ES-I3 (cell line): ENCODE results near the gene ARAP1.

ENCODE experiments used
- H3K36me3 ChIP-seq: 2 replicates; pipeline ENCODE4 v1.6.1; 2013; ENCODE audit warnings: mild to moderate bottlenecking, low read length, control low read depth, moderate library complexity; ENCODE audit not compliant: insufficient read depth
- H3K4me1 ChIP-seq: 2 replicates; pipeline ENCODE4 v1.6.1; 2013; ENCODE audit warnings: mild to moderate bottlenecking, control low read depth, low read length; ENCODE audit not compliant: insufficient read depth
- H3K9ac ChIP-seq: 2 replicates; pipeline ENCODE4 v1.6.1; 2013; ENCODE audit warnings: low read depth, mild to moderate bottlenecking, low read length, moderate library complexity
- H3K9me3 ChIP-seq: 2 replicates; pipeline ENCODE4 v1.6.1; 2013; ENCODE audit warnings: mild to moderate bottlenecking, low read length, moderate library complexity; ENCODE audit not compliant: control insufficient read depth, insufficient read depth

The ARAP1 gene

DNA sequence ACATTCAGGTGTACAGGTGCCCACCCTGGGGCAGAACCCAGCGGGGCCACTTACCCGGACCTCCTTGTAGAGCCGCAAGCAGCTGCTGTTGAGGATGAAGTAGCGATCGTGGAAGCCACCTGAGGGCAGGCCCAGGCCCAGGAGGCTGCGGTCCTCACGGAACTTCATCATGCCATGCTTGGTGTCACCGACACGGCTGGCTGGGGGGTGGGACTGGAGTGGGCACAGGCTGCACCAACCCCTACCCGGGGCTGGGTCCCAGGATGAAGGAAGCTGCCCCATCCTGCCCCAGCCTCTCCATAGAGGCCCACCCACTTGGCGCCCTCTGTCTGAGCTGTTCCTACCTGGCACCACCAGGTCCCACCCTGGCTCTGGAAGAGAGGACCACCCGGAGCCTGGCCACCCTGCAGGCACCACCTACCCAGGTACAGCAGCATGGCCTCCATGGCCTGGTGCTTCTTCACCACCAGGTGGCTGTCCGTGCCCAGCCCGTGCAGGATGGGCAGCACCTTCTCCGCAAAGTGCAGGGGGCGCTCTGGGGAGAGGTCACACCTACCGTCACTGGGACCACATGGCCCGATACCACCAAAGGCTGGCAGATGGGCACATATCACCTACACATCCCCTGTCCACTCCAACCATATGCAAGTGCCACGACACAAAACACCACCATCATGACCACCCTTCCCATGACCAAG, 58.8 kb downstream of the ARAP1 start:
- Histone ChIP-seq H3K36me3 (peaks cover 5% of the 10 kb centered on the region), H3K4me1 (peaks cover 10% of the 10 kb centered on the region; the same call in 1 of the 2 replicates), H3K9me3 (no peaks in the 10 kb centered on the region), H3K9ac (no peak overlapping the region)

DNA sequence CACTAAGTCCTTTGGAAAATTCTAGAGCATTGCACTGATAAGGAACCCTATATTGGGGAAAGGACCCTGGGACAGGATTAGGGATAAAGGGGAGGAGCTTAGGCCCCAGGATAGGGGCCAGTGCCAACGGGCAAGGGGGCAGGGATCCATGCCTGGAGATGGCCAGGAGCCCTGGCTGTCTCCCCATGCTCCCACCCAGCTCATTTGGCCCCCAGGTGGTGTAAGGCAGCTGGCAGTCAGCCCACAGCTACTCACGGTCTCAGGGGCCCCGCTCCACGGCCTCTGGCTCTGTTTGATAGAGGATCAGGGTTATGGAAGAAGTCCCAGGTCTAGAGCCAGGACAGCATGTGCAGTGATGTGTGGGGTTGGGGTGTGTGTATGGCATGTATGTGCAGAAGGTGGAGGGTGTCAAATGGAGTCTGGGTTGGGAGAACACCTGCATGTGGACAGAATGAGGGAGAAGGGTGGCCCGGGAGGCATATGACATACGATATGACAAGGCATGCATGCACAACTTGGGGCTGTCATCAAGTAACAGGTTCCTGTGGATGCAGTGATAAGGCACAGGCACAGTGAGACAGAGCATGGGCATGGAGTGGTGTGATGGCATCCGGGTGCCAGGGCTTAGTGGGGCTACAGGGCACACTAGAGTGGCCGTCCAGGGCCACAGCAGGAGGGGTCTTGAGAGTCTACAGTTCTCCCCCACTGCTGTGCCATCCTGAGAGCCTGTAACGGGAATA, 59.5 kb downstream of the ARAP1 start:
- H3K36me3 ChIP-seq: peaks cover 5% of the 10 kb centered on the region
- H3K9ac ChIP-seq: no peak overlapping the region
- peaks cover 10% of the 10 kb centered on the region; the same call in 1 of the 2 replicates for H3K4me1 ChIP-seq
- H3K9me3 ChIP-seq: no peaks in the 10 kb centered on the region

DNA sequence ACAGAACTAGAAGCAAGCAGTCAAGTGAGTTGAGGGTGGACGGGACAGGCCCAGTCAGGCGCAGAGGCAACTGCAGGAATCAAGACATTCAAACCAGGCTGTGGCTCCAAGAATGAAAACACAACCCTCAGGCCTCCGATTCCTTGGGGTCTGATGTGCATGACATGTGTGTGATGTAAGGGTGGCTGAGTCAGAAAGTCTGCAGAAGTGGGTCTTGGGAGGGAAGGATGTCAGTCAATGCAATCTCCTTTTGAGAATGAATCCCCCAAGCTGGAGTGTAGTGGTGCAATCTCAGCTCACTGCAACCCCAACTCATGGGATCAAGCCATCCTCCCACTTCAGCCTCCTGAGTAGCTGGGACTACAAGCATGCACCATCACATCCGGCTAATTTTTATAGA, 62.0 kb downstream of the ARAP1 start:
- H3K9me3 ChIP-seq: no peaks in the 10 kb centered on the region
- no peaks in the 10 kb centered on the region for H3K4me1 ChIP-seq
- peaks cover 3% of the 10 kb centered on the region for H3K36me3 ChIP-seq
- H3K9ac ChIP-seq: no peak overlapping the region

DNA sequence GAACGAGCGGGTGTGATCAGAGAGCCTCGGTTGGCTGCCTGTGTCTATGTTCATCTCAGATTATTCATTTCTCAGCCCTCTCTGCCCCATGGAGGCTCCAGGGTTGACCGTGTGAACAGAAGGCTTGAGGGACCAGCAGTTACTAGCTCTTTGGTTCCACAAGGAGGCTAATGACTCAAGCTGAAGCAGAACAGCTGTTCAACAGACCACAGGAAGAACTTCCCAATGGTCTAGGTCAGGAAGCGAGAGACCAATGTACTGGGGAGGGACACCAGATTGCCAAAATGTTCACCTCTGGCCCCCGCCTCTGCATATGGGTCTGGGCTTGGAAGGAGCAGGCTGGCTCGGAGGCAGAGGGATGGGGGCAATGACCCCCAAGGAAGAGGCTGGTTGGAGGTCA, 63.3 kb downstream of the ARAP1 start:
- H3K36me3 ChIP-seq: peaks cover 3% of the 10 kb centered on the region; the same call in 1 of the 2 replicates
- H3K9ac ChIP-seq: no peak overlapping the region
- no peaks in the 10 kb centered on the region for H3K9me3 ChIP-seq
- H3K4me1 ChIP-seq: no peaks in the 10 kb centered on the region

DNA sequence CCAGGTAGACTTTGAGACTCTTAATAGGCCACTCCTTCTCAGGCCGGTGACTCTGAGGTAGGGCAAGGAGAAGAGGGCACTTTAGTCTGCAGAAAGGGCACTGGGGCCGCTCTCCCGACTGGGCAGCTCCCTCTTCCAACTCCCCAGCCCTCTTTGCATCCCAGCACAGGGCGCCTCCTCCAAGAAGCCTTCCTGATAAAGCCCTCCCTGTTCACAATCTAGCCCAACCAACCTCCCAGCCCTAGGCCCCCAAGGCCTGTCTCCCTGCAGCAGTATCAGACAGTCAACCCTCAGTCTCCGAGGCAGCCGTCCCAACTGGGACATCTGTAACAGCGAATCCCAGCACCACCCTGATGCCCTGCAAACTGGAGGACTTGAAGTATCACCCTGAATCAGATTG, 63.7 kb downstream of the ARAP1 start:
- H3K9me3 ChIP-seq: no peaks in the 10 kb centered on the region
- H3K9ac ChIP-seq: no peak overlapping the region
- H3K36me3 ChIP-seq: peaks cover 3% of the 10 kb centered on the region; the same call in 1 of the 2 replicates
- no peaks in the 10 kb centered on the region for H3K4me1 ChIP-seq

DNA sequence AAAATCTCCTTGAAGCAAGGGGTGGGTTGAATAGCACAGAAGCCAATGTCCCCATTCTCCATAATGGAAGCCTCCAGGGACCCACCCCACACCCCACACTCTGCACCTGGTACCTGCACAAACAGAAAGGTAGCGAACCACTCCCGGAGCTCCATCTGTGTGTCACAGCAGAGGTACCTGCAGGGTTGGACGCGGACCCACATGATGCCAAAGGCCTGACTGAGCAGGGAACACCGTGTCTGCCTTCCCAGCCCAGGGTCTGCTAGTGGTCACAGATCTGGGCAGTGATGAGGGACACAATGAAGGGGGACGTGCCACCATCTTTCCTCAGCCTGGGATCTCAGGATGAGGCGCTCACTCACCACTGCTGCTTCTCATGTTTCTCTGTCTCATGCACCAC, 64.9 kb downstream of the ARAP1 start:
- Histone ChIP-seq H3K9ac (no peak overlapping the region), H3K36me3 (peaks cover 3% of the 10 kb centered on the region; the same call in 1 of the 2 replicates), H3K9me3 (no peaks in the 10 kb centered on the region), H3K4me1 (no peaks in the 10 kb centered on the region)

DNA sequence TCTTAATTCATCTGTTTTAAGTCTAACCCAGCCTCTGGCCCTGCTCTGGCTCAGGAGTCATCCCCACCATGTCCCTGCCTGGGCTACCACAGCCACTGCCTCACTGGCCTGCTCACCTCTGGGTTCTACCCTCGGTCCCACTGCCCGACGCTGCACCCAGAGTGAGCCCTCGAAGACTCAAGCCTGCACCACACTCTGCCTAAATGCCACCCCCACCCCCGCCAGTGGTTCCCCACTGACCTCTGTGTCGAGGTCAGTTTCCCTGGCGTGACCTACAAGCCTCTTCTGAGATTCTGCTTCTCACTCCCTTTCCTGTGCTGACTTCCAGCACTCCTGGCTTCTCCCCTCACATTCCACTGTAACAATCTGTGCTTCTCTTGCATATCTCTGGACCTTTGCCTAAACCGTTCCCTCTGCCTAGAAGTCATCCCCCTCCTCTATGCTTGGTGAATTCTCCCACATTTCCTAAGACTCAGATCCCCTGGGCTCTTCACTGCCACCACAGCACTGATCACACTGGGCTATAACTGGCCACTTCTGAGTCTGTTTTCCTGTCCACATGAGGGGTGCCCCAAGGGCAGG, 65.5 kb downstream of the ARAP1 start:
- Histone ChIP-seq H3K4me1 (no peaks in the 10 kb centered on the region), H3K9ac (no peak overlapping the region), H3K9me3 (no peaks in the 10 kb centered on the region), H3K36me3 (peaks cover 3% of the 10 kb centered on the region; the same call in 1 of the 2 replicates)

DNA sequence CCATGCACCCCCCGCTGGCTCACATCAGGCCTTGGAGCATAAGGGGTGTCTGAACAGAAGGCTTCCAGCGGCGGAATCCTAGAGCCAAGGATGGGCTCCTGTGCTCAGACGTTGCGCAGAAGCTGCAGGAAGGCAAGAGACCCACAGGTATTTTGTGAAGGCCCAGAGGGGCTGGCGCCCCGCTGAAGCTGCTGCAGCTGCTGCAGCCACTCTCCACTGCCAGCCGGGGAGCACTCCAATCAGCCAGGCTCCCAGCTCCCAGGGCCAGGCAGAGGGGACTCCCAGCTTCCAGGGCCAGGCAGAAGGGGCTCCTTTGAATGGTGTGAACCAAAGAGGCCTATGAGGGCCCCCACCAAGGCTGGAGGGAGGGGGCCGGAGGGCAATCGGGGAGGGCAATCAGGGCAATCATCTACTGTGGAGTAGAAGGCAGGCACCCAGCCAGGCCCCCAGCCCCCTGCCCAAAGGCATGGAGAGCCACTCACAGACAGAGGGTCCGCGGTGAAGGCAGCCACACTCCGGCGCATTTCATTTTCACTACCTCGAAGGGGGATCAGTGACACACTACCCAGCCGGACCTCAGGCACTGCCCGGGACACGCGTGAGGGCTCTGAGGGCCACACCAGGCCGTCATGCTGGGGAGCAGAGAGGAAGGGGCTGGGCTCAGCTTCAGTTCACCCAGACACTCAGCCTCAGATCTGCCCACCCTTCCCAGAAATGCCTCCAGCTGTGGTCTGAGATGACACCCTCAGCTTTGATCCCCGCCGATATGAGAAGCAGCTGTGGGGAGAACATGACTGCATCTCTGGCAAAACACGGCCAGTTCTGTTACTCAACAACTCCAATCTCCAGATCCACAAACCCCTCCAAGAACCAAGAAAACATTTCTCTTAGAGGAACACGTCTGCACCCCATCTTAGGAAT, 66.4 kb downstream of the ARAP1 start:
- Histone ChIP-seq H3K36me3 (peaks cover 3% of the 10 kb centered on the region; the same call in 1 of the 2 replicates), H3K4me1 (no peaks in the 10 kb centered on the region; the same call in 1 of the 2 replicates), H3K9me3 (no peaks in the 10 kb centered on the region), H3K9ac (no peak overlapping the region)

DNA sequence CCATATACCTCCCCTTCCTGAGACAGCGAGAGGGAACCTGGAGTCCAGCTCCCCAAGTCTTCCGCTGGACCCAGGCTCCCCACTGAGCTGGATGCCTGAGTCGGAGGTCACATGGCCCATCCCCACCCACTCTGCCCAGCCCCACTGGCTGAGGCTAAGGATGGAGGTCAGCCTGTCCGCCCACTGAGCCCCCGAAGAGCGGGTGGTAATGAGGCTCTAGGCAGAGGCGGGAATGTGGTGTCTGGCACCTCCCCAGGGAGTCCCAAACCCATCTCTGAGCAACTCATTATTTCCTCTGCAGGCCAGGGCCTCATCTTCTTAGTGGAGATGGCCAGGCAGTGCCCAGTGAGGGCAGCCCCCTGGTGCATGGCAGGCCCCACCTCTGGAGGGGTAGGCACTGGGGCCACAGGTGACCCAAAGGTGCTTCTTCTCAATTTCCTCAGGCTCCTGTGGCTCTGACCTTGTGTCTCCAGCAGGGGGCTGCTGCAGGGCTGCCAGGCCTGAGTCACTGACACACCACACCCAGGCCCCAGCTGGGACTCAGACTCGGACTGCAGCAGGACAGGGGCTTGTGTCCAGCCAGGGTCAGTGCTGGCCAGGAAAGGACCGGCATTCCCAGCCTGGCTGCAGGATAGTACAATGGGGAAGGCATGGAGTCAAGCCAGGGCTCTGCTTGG, 67.8 kb downstream of the ARAP1 start:
- Histone ChIP-seq H3K4me1 (no peaks in the 10 kb centered on the region; the same call in 1 of the 2 replicates), H3K9ac (no peak overlapping the region), H3K36me3 (peaks cover 3% of the 10 kb centered on the region; the same call in 1 of the 2 replicates), H3K9me3 (no peaks in the 10 kb centered on the region)

DNA sequence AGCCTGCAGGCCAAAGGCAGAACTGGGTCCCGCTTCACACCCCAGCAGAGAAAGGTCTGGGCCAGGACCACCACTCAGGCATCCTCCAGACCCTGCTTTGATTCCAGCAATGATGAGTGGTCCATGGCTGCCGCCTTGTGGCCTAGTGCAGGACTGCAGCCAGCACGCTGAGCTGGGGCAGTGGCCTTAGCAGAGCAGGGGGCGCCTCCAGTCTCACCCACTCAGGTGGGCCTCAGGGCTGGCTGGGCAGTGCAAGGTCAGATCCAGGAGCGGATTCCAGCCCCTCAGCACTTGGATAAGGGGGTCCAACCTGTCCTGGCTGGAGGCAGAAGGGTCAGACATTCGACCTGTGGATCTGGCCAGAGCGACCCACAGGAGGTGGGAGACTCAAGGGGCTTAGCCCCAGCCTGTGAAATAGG, 68.4 kb downstream of the ARAP1 start:
- H3K36me3 ChIP-seq: peaks cover 3% of the 10 kb centered on the region; the same call in 1 of the 2 replicates
- H3K4me1 ChIP-seq: no peaks in the 10 kb centered on the region; the same call in 1 of the 2 replicates
- H3K9ac ChIP-seq: no peak overlapping the region
- no peaks in the 10 kb centered on the region for H3K9me3 ChIP-seq

DNA sequence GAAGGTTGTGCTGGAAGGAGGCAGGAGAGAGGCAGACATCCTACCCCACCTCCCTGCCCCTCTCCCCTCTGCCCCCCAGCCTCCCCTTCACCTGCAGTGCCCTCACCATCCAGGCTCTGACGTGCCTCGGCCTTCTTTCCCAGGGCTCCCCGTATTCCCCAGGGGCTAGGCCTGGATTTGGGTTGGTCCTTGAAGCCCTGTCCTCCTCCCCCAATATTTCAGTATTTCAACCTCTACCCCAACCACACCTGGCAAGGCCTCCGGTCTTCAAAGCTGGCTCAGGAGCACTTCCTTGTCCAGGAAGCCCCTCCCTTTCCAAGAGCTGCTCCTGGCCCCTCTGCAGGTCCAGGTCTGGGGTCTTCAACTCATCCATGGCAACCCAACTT, 69.4 kb downstream of the ARAP1 start:
- Histone ChIP-seq H3K36me3 (peaks cover 3% of the 10 kb centered on the region; the same call in 1 of the 2 replicates), H3K4me1 (no peaks in the 10 kb centered on the region; the same call in 1 of the 2 replicates), H3K9me3 (no peaks in the 10 kb centered on the region), H3K9ac (no peak overlapping the region)

DNA sequence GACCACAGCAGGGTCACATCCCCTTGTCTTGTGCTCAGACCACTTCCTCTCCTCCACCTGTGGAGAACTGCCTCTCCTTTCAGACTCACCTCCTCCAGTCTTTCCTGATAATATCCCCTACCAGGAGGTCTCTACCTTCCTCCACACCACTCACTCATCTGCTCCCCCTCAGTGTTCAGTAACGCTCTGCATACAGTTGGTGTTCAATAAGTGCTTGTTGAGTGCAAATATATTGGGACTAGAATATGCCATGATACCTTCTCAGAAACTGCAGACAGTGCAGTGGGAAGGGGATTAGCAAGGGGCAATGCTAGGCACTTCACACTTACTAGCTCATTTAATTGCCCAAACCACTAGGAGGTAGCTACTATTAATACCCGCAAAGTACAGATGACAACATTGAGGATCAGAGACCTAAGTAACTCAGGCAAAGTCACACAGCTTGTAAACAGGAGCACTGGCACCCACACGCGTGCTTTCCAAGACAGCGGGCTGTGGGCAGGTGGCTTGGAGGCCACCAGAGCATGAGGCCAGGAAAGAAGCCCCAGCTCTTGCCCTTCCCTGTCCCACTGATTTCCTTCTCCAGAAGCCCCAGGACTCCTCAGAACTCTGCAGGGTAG, 69.9 kb downstream of the ARAP1 start:
- no peaks in the 10 kb centered on the region; the same call in 1 of the 2 replicates for H3K4me1 ChIP-seq
- no peaks in the 10 kb centered on the region for H3K9me3 ChIP-seq
- H3K9ac ChIP-seq: no peak overlapping the region
- H3K36me3 ChIP-seq: peaks cover 3% of the 10 kb centered on the region; the same call in 1 of the 2 replicates
